GM18858 (cell line): Measurements from ENCODE around the gene ALX1.

ENCODE experiments used
- ATAC-seq: cut with Tn5 transposase; IDR thresholded peaks from one replicate; pipeline ENCODE4 v1.9.1; 2021; ENCODE audit not compliant: unreplicated experiment

ALX1 gene

GRCh38 chr12:85280165-85280983 is at the start of gene ALX1:
TSS of gene ALX1 (plus strand) at chr12:85280220. CDS start at chr12:85280262, 42 bp downstream.
- no peak for ATAC-seq

- ATAC-seq, result no peak
Observed at GRCh38 chr12:85237327-85237726, 42.7 kb upstream of the ALX1 start.

- no peak for ATAC-seq
Observed at GRCh38 chr12:85244561-85244960, 35.5 kb upstream of the ALX1 start.

- ATAC-seq, result no peak
Observed at GRCh38 chr12:85253853-85254252, 26.2 kb upstream of the ALX1 start.

GRCh38 chr12:85257671-85258070 is 22.3 kb upstream of the ALX1 start:
- ATAC-seq, result no peak

GRCh38 chr12:85260447-85260846 is 19.6 kb upstream of the ALX1 start:
- ATAC-seq, result no peak

- no peak for ATAC-seq
Observed at GRCh38 chr12:85260896-85261295, 19.1 kb upstream of the ALX1 start.

GRCh38 chr12:85266356-85266755 is 13.7 kb upstream of the ALX1 start:
- no peak for ATAC-seq

GRCh38 chr12:85273381-85274314 is 6.4 kb upstream of the ALX1 start:
- peak; percentile 45 for ATAC-seq

DNA sequence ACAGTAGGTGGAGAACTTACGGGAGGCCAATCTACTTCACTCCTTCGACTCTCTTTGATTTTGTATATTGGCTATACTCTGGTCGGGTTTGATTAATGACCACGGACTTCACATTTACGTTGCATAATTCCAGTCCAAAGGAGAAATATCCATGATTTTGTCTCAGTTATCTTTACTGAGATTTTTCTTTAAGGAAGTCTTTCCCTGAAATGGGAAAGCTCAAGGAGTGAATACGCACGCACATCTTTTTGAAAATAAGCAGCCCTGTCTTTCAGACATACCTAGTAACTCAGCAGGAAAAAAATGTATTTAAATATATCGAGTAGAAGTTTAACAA is 5.7 kb upstream of the ALX1 start:
- no peak for ATAC-seq

- no peak for ATAC-seq
Observed at GRCh38 chr12:85275374-85275773, 4.6 kb upstream of the ALX1 start.

- no peak for ATAC-seq
Observed at GRCh38 chr12:85277191-85277590, 2.8 kb upstream of the ALX1 start.

- ATAC-seq, result no peak
Observed at GRCh38 chr12:85277900-85278597, 2.0 kb upstream of the ALX1 start.

GRCh38 chr12:85278598-85279448 is 1.2 kb upstream of the ALX1 start:
- ATAC-seq, result no peak

DNA sequence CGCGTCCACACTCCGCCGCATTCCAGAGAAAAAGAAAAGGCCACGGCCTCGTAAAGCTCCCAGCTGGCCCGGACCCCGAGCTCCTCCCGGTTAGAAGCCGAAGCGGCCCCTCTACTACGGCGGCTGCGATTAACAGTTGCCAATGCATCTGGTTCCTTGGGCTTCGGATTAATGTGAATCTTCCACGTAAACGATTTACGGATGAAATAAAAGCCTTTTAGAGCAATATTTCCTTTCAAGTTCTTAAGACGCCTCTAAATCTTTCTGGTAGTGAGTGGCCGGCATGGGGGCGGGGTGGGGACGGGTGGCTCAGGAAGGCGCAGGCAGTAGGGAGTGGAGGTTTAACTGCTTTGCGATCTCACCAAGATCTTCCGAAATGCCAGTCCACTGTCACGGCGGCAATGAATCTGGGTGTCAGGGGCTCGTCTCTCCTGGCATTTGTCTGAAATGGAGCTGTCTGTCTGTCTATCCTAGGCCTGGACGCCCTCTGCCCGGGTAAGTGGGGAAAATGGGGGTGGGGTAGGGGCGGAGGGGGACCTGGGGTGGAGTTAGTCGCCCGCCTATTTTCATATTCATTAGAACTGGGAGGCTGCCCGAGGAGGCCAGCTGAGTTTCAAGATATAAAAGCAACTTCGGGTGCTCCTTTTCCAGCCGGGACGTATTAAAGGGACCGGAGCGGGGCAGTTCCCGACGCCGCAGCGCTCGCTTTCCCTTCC is 413 bp upstream of the ALX1 start:
- no peak for ATAC-seq

DNA sequence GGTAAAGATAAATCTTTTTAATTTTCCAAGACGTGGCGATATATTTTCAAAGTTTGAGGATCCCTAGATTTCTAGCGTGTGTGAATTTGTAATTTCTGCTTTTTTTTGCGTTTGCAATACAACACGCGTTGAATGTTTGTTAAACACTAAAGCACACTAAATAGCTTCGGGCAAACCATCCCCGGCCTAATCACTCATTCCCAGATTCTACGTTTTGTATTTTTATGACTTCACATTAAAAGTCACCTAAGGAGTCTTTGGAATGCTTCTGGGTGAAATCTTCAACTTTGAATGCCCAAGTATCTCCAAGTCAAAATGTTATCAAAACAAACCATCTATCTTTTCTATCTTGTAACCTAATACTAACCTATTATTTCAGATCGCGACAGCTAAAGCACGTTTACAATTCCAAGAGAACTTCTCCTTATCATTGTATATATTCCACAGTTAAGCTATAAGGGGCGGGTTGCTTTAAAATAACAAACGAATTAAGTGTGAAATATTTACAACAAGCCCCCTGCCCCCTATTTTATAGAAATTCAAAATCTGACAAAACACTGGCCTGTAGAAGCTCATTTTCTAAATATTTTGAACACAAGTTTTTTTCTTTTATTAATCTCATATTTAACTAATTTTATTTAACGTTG is 1.1 kb downstream of the ALX1 start:
- ATAC-seq, result no peak

DNA sequence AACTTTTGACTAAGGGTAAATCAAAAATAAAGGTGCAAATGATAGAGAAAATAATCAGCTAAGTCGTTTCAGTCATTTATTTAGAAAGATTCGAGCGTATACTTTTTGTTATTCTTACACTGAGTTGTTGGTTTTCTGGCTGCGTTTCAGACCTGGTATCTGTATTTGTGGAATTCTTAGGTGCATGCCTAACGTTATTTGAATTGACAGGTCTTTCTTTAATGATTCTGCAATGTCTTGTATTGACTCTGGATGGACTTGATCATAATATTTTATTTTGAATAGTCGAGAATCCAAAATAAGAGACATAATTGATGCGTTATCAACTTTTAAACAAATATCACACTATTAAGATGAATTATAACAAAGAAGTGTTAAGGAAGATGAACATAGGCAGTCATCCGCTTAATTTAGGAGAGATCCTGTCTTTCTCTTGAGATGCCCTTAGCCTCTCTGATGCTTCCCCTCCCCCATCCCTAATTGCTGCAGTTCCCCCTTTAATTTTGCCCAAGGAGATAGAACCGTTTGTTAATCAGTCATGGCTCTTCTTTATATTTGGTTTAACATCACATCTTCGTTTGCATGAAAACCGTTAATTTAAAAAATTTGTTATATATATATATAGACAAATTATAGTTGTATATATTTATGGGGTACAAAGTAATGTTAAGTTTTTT is 1.8 kb downstream of the ALX1 start:
- no peak for ATAC-seq

GRCh38 chr12:85283560-85283959 is 3.5 kb downstream of the ALX1 start:
- no peak for ATAC-seq

DNA sequence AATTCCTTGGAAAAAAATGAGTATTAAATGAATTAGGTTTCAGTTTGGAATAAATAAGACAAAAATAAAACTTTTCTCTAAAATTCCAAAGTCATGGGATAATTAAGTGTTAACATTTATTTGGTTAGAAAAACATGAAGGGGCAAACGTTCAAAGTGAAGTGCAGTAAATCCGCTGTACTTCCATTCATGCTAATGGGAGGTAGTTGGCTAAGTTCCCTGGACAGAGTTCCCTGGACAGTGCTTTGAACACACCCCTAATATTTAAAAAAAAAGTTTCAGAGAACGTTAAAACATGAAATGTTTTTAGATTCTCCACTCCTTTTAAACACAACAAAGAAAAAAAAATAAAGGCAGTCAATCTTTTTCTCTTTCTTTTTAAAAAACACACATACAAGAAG is 16.3 kb downstream of the ALX1 start:
- no peak for ATAC-seq
